C4-2B (cell line): Measurements from ENCODE around the gene HFE.
A peak's percentile ranks its signal among the peaks of the same experiment; 100 is the strongest.
"Not testable (repeated sequence)": the region's sequence is repeated elsewhere in the genome, so short reads cannot be mapped to it uniquely, and the experiment has no call there.

ENCODE experiments used
- H3K27ac ChIP-seq: fragments of 450-650 bp; 2 replicates; pipeline ENCODE4 v1.5.1; 2017
- ZFX ChIP-seq: fragments of 450-650 bp; IDR thresholded peaks from 2 replicates; pipeline ENCODE4 v1.6.1; 2017
- TF ChIP-seq, protein P1 (sequence below): fragments of 450-650 bp; conservative IDR thresholded peaks from 2 replicates; pipeline ENCODE4 v1.5.1; 2017; ENCODE audit warnings: mild to moderate bottlenecking

HFE gene, protein sequence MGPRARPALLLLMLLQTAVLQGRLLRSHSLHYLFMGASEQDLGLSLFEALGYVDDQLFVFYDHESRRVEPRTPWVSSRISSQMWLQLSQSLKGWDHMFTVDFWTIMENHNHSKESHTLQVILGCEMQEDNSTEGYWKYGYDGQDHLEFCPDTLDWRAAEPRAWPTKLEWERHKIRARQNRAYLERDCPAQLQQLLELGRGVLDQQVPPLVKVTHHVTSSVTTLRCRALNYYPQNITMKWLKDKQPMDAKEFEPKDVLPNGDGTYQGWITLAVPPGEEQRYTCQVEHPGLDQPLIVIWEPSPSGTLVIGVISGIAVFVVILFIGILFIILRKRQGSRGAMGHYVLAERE

DNA sequence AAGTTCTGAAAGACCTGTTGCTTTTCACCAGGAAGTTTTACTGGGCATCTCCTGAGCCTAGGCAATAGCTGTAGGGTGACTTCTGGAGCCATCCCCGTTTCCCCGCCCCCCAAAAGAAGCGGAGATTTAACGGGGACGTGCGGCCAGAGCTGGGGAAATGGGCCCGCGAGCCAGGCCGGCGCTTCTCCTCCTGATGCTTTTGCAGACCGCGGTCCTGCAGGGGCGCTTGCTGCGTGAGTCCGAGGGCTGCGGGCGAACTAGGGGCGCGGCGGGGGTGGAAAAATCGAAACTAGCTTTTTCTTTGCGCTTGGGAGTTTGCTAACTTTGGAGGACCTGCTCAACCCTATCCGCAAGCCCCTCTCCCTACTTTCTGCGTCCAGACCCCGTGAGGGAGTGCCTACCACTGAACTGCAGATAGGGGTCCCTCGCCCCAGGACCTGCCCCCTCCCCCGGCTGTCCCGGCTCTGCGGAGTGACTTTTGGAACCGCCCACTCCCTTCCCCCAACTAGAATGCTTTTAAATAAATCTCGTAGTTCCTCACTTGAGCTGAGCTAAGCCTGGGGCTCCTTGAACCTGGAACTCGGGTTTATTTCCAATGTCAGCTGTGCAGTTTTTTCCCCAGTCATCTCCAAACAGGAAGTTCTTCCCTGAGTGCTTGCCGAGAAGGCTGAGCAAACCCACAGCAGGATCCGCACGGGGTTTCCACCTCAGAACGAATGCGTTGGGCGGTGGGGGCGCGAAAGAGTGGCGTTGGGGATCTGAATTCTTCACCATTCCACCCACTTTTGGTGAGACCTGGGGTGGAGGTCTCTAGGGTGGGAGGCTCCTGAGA is at the start of gene HFE:
Gene HFE (plus strand): TSS at position 146 of the 832 bp plus-strand sequence. CDS start 12 bp downstream, at position 158.
- peak within 1 kb of the TSS; percentile 68 for H3K27ac ChIP-seq
- 0 out of 2 replicates have a peak, but pooled peaks have one; percentile 19 for TF ChIP-seq ZFX
- TF ChIP-seq, protein P1, sequence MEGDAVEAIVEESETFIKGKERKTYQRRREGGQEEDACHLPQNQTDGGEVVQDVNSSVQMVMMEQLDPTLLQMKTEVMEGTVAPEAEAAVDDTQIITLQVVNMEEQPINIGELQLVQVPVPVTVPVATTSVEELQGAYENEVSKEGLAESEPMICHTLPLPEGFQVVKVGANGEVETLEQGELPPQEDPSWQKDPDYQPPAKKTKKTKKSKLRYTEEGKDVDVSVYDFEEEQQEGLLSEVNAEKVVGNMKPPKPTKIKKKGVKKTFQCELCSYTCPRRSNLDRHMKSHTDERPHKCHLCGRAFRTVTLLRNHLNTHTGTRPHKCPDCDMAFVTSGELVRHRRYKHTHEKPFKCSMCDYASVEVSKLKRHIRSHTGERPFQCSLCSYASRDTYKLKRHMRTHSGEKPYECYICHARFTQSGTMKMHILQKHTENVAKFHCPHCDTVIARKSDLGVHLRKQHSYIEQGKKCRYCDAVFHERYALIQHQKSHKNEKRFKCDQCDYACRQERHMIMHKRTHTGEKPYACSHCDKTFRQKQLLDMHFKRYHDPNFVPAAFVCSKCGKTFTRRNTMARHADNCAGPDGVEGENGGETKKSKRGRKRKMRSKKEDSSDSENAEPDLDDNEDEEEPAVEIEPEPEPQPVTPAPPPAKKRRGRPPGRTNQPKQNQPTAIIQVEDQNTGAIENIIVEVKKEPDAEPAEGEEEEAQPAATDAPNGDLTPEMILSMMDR: no peak

DNA sequence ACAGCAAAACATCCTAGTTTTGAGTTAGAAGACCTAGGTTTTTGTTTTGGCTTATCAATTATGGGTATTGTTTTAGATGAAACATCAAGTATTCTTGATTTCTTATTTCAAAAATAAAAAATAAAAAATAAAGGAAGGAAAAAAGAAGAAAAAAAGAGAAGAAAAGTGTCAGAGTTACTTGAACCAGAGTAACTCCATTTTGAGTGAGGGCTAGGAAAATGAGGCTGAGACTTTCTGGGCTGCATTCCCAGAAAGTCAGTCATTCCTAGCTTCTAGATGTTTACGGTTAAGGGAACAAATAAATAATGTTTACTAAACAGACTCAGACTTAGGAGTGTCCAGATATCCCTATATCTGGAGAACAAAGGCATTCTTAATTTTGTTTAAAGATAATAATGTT is 45.3 kb upstream of the HFE start:
- TF ChIP-seq, protein P1: no peak
- no peak for TF ChIP-seq ZFX
- H3K27ac ChIP-seq: no peak overlapping the region

DNA sequence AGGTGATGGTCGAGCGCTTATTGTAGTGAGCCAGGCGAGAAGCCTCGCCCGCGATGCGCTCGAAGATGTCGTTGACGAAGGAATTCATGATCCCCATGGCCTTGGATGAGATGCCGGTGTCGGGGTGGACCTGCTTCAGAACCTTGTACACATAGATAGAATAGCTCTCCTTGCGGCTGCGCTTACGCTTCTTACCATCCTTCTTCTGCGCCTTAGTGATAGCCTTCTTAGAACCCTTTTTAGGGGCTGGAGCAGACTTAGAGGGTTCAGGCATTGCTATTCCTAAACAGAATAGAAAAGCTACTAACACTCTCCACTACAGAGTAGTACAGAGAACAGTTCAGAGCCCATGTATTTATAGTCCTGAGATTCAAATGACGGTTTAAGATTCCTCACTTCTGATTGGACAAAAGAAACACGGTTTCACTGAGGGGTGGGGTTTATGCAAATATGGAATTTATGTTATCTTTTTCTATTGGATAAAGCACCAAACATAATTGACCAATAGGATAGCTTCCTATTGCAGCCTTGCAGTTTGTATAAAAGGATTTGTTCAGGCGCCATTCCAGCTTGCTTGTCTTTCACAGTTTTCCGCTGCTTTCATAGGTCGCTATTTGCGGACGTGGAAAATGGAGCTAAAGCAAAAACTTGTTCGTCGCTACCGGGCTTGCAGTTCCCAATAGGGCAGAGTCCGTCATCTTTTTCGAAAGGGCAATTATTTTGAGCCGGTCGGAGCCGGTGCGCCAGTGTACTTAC is 43.7 kb upstream of the HFE start:
- H3K27ac ChIP-seq: no peak overlapping the region
- TF ChIP-seq, protein P1: no peak
- no peak for TF ChIP-seq ZFX

DNA sequence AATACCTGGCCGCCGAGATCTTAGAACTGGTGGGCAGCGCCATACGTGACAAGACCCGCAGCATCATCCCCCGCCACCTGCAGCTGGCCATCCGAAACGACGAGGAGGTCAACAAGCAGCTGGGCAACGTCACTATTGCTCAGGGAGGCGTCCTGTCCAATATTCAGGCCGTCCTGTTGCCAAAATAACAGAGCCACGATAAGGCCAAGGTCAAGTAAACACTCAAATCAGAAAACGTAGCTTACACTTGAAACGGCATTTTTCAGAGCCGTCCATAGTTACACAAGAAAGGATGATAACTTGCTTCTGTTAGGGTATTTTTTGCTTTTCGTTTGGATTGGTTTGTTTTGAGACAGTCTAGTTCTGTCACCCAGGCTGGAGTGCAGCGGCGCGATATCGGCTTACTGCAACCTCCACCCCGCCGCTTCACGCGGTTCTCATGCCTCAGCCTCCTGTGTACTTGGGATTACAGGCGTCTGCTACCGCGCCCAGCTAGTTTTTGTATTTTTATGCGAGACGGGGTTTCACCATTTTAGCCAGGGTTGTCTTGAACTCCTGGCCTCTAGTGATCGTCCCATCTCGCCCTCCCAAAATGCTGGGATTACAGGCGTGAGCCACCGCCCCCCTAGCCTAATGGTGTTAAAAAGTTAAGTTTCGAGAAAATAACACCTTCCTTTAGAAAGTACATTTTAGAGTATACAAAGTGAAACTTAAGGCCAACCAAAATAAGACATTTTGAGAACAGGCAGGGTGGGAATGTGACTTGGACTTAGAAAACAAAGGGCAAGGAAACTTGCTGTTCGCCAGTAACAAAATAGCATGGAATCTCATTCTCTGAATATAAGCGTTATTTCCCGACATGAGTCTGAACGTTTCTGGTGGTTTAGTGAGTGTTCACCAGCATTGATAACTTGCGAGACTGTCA is 42.8 kb upstream of the HFE start:
- no peak overlapping the region for H3K27ac ChIP-seq
- no peak for TF ChIP-seq ZFX
- TF ChIP-seq, protein P1: no peak

GRCh38 chr6:26045065-26045927 is 41.9 kb upstream of the HFE start:
- no peak for TF ChIP-seq ZFX
- H3K27ac ChIP-seq: peak overlapping the region; percentile 25; the same call in 1 of the 2 replicates

- no peak overlapping the region for H3K27ac ChIP-seq
- TF ChIP-seq, protein P1: no peak
- TF ChIP-seq ZFX: no peak
Observed at GRCh38 chr6:26045928-26046368, 41.3 kb upstream of the HFE start.

GRCh38 chr6:26047329-26047728 is 39.9 kb upstream of the HFE start:
- not testable (repeated sequence) for H3K27ac ChIP-seq
